GM10248 (cell line): Measurements from ENCODE around the gene PFKFB3.

Experiments used
- CTCF ChIA-PET: fragments of 300-600 bp; sonication (Branson Sonifier 250); formaldehyde crosslinking; extraction: SDS; loops from one replicate; lab custom pipeline; 2021; ENCODE audit warnings: antibody characterized with exemption; lab: Yijun Ruan, JAX
- POLR2A ChIA-PET: fragments of 350-650 bp; sonication (Branson Sonifier 250); formaldehyde crosslinking; extraction: SDS; loops from one replicate; lab custom pipeline; 2020; ENCODE audit warnings: antibody characterized with exemption; lab: Yijun Ruan, JAX
- DNase-seq: peaks from one replicate; pipeline ENCODE4 v3.0.0; 2012; ENCODE audit errors: extremely low spot score
- CTCF ChIP-seq: IDR thresholded peaks from 2 replicates; pipeline ENCODE4 v1.5.1; 2012; ENCODE audit warnings: mild to moderate bottlenecking, low read depth; ENCODE audit errors: extremely low read depth, missing control alignments, control extremely low read depth

PFKFB3 gene

GRCh38 chr10:6214612-6215011 lies 11.9 kb downstream of the PFKFB3 start:
- no peak for DNase-seq
- ChIA-PET POLR2A (no interaction called here), CTCF (no interaction called here)
- TF ChIP-seq CTCF: no peak

GRCh38 chr10:6215241-6215640 lies 12.5 kb downstream of the PFKFB3 start:
- CTCF ChIA-PET: no interaction called here
- DNase-seq: no peak
- TF ChIP-seq CTCF: no peak
- POLR2A ChIA-PET: no interaction called here

GRCh38 chr10:6215683-6216484 lies 13.2 kb downstream of the PFKFB3 start:
- no peak for TF ChIP-seq CTCF
- DNase-seq: no peak
- ChIA-PET CTCF (interaction anchor here (2.7 to 3.0 kb wide), 2 partner anchors 14 to 186 kb away, joined by 11 read pairs; partner anchors contain the start of gene PFKFB3), POLR2A (no interaction called here)

- ChIA-PET POLR2A (interaction anchor here (2.0 kb wide), 1 partner anchor 14 kb away, joined by 7 read pairs; the partner anchor contains the start of gene PFKFB3), CTCF (interaction anchor here (1.0 to 3.0 kb wide), 3 partner anchors 15 to 185 kb away, joined by 3 to 11 read pairs (median 11); partner anchors contain the start of gene PFKFB3)
- DNase-seq: no peak
- no peak for TF ChIP-seq CTCF
Observed at GRCh38 chr10:6216916-6217315, 14.2 kb downstream of the PFKFB3 start.

- no peak for TF ChIP-seq CTCF
- CTCF ChIA-PET: interaction anchor here (1.0 to 3.0 kb wide), 3 partner anchors 15 to 184 kb away, joined by 3 to 11 read pairs (median 11); partner anchors contain the start of gene PFKFB3
- POLR2A ChIA-PET: interaction anchor here (2.0 kb wide), 1 partner anchor 15 kb away, joined by 7 read pairs; the partner anchor contains the start of gene PFKFB3
- DNase-seq: no peak
Observed at GRCh38 chr10:6217611-6218010, 14.9 kb downstream of the PFKFB3 start.

- POLR2A ChIA-PET: interaction anchor here (2.0 kb wide), 1 partner anchor 16 kb away, joined by 7 read pairs; the partner anchor contains the start of gene PFKFB3
- CTCF ChIA-PET: interaction anchor here (0.8 to 3.0 kb wide), 4 partner anchors 14 to 183 kb away, joined by 3 to 11 read pairs (median 4); no protein-coding TSS in a partner anchor
- TF ChIP-seq CTCF: no peak
- no peak for DNase-seq
Observed at GRCh38 chr10:6218692-6219493, 16.2 kb downstream of the PFKFB3 start.
